ENCODE data around the gene GSE1. TPM values are rescaled to one million over a fixed set of nuclear protein-coding genes. Genes with fewer than 3 reads are reported as not detected.
A peak's percentile ranks its signal among the peaks of the same experiment; 100 is the strongest.

GSE1 gene
- total and polyA plus RNA-seq, 9 of the 15 experiments (the other 6 are each of a cell fraction or from before 2014, with no cell fraction given): 12.2 to 244 (median 57.9) TPM

GRCh38 chr16:85571813-85572619 lies 41.1 kb upstream of the GSE1 start (continued):
- TF ChIP-seq DEAF1 (CRISPR knock-in tag; IDR thresholded peaks at IDR 0.05): no peak
- TF ChIP-seq TRIM24 (IDR thresholded peaks at IDR 0.05): peak; percentile 66 to 86; a peak in 3 of 4 replicates
- peak; percentile 94; the same call in 1 of the 2 replicates for TF ChIP-seq ZNF609 (CRISPR knock-in tag; IDR thresholded peaks at IDR 0.05; ENCODE audit: borderline replicate concordance)
- peak; percentile 43; the same call in 1 of the 2 replicates for TF ChIP-seq TRIM28 (IDR thresholded peaks at IDR 0.05)
- TF ChIP-seq NFYB (IDR thresholded peaks at IDR 0.05; ENCODE audit: extremely low read depth, insufficient read length): no peak
- peak; percentile 20; the same call in 1 of the 2 replicates for TF ChIP-seq ZNF143 (CRISPR knock-in tag; IDR thresholded peaks at IDR 0.05)
- no peak for TF ChIP-seq JUNB (CRISPR knock-in tag; conservative IDR thresholded peaks at IDR 0.05)
- no peak for TF ChIP-seq RERE (CRISPR knock-in tag; IDR thresholded peaks at IDR 0.05; ENCODE audit: borderline replicate concordance)
- TF ChIP-seq ZNF174 (CRISPR knock-in tag; IDR thresholded peaks at IDR 0.05): no peak
- no peak for TF ChIP-seq JUND (IDR thresholded peaks at IDR 0.05; ENCODE audit: borderline replicate concordance, low read depth, low read length)
- peak; percentile 61; the same call in 1 of the 3 replicates for TF ChIP-seq JUND (tag; IDR thresholded peaks at IDR 0.05; ENCODE audit: borderline replicate concordance, low read depth, low read length)
- peak in 2 of 3 experiments; percentile 9 to 31 for TF ChIP-seq YY1 (IDR thresholded peaks at IDR 0.05; ENCODE audit: borderline replicate concordance in 1 of 3, control insufficient read depth in 1 of 3, extremely low read depth in 1 of 3, insufficient read depth in 3 of 3, insufficient read length in 1 of 3, insufficient replicate concordance in 2 of 3, low read depth in 1 of 3, low read length in 2 of 3)
- TF ChIP-seq NBN (IDR thresholded peaks at IDR 0.05; ENCODE audit: low read depth): peak; percentile 88
- TF ChIP-seq ZNF785 (CRISPR knock-in tag; IDR thresholded peaks at IDR 0.05): no peak
